ENCODE results near the gene TOPAZ1.

DNA sequence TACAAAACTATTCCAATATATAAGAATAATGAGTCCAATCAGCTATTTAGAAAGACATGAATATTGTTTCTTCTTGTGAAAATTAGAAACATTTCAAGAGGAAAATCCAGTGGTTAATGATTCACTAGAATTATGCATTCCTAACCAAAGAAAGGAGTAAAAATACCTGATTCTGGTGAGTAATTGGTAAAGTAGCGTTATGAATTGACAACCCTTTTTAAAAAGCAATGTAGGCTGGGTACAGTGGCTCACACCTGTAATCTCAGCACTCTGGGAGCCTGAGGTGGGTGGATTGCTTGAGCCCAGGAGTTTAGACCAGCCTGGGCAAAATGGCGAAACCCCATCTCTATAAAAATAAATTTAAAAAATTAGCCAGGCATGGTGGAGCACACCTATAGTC lies 43.3 kb downstream of the TOPAZ1 start:
- TF ChIP-seq, protein P1, sequence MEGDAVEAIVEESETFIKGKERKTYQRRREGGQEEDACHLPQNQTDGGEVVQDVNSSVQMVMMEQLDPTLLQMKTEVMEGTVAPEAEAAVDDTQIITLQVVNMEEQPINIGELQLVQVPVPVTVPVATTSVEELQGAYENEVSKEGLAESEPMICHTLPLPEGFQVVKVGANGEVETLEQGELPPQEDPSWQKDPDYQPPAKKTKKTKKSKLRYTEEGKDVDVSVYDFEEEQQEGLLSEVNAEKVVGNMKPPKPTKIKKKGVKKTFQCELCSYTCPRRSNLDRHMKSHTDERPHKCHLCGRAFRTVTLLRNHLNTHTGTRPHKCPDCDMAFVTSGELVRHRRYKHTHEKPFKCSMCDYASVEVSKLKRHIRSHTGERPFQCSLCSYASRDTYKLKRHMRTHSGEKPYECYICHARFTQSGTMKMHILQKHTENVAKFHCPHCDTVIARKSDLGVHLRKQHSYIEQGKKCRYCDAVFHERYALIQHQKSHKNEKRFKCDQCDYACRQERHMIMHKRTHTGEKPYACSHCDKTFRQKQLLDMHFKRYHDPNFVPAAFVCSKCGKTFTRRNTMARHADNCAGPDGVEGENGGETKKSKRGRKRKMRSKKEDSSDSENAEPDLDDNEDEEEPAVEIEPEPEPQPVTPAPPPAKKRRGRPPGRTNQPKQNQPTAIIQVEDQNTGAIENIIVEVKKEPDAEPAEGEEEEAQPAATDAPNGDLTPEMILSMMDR (IDR thresholded peaks at IDR 0.05): no peak
- no peak for TF ChIP-seq POLR2A (IDR thresholded peaks at IDR 0.05)

Measured in right lobe of liver (tissue), 4 donors.